ENCODE measurements around the gene CST3. TPM values are rescaled to one million over a fixed set of nuclear protein-coding genes. Genes with fewer than 3 reads are reported as not detected.
"Not testable (repeated sequence)": the region's sequence is repeated elsewhere in the genome, so short reads cannot be mapped to it uniquely, and the experiment has no call there.

CST3 gene
- total RNA-seq, 1 donor from 2014 or later = 1,106 TPM

- Histone ChIP-seq H3K27ac (peak overlapping the region; percentile 56), H3K9me3 (no peaks in the 10 kb centered on the region), H3K36me3 (no peaks in the 10 kb centered on the region), H3K4me3 (no peak overlapping the region), H3K4me1 (peaks cover 33% of the 10 kb centered on the region), H3K27me3 (no peaks in the 10 kb centered on the region)
- no peak for TF ChIP-seq POLR2AphosphoS5 (IDR thresholded peaks at IDR 0.05; ENCODE audit: insufficient read depth in 1 of 2, low read depth in 1 of 2)
- TF ChIP-seq POLR2A (IDR thresholded peaks at IDR 0.05) = no peak
- DNase-seq (ENCODE audit: extremely low spot score in 2 of 2) = peak in 1 of 2 donors; percentile 83
- intact Hi-C loops (cut with DNase I) = no loop called here
Measured at GRCh38 chr20:23625236-23625964, 12.4 kb downstream of the CST3 start.

- DNase-seq (ENCODE audit: extremely low spot score in 2 of 2) = no peak
- Histone ChIP-seq H3K36me3 (no peaks in the 10 kb centered on the region), H3K4me1 (peaks cover 33% of the 10 kb centered on the region), H3K4me3 (no peak overlapping the region), H3K9me3 (no peaks in the 10 kb centered on the region), H3K27me3 (no peaks in the 10 kb centered on the region), H3K27ac (peak overlapping the region; percentile 87)
- intact Hi-C loops (cut with DNase I) = loop anchor here (5.0 kb wide), 1 partner anchor 262 kb away; the partner anchor contains the start of gene GZF1
- TF ChIP-seq POLR2A (IDR thresholded peaks at IDR 0.05) = no peak
- TF ChIP-seq CTCF (IDR thresholded peaks at IDR 0.05) = no peak
- TF ChIP-seq POLR2AphosphoS5 (IDR thresholded peaks at IDR 0.05; ENCODE audit: insufficient read depth in 1 of 2, low read depth in 1 of 2) = no peak
Measured at GRCh38 chr20:23624324-23624691, 13.4 kb downstream of the CST3 start.

GRCh38 chr20:23623666-23624323 is 14.0 kb downstream of the CST3 start:
- H3K36me3 ChIP-seq = no peaks in the 10 kb centered on the region
- H3K27ac ChIP-seq = peak overlapping the region; percentile 87
- no peak for DNase-seq (ENCODE audit: extremely low spot score in 2 of 2)
- H3K27me3 ChIP-seq = no peaks in the 10 kb centered on the region
- H3K4me1 ChIP-seq = peaks cover 33% of the 10 kb centered on the region
- H3K4me3 ChIP-seq = no peak overlapping the region
- H3K9me3 ChIP-seq = no peaks in the 10 kb centered on the region
- intact Hi-C loops (cut with DNase I) = loop anchor here (5.0 kb wide), 1 partner anchor 261 kb away; the partner anchor contains the start of gene GZF1
- TF ChIP-seq CTCF (IDR thresholded peaks at IDR 0.05) = no peak
- no peak for TF ChIP-seq POLR2AphosphoS5 (IDR thresholded peaks at IDR 0.05; ENCODE audit: insufficient read depth in 1 of 2, low read depth in 1 of 2)
- TF ChIP-seq POLR2A (IDR thresholded peaks at IDR 0.05) = no peak

- TF ChIP-seq CTCF (IDR thresholded peaks at IDR 0.05) (no peak), POLR2AphosphoS5 (IDR thresholded peaks at IDR 0.05; ENCODE audit: insufficient read depth in 1 of 2, low read depth in 1 of 2) (peak; percentile 40 to 99)
- Histone ChIP-seq H3K9me3 (no peaks in the 10 kb centered on the region), H3K27ac (peak overlapping the region; percentile 87), H3K4me3 (peak overlapping the region; percentile 29 to 41), H3K36me3 (no peaks in the 10 kb centered on the region), H3K27me3 (no peaks in the 10 kb centered on the region), H3K4me1 (peaks cover 33% of the 10 kb centered on the region)
- peak in 1 of 2 donors; percentile 95 for DNase-seq (ENCODE audit: extremely low spot score in 2 of 2)
- intact Hi-C loops (cut with DNase I) = loop anchor here (5.0 kb wide), 1 partner anchor 261 kb away; the partner anchor contains the start of gene GZF1
Measured at GRCh38 chr20:23622839-23623343, 14.9 kb downstream of the CST3 start.

GRCh38 chr20:23622401-23622800 is 15.4 kb downstream of the CST3 start:
- peaks cover 33% of the 10 kb centered on the region for H3K4me1 ChIP-seq
- not testable (repeated sequence) for DNase-seq (ENCODE audit: extremely low spot score in 2 of 2); H3K9me3 ChIP-seq; H3K36me3 ChIP-seq; H3K27me3 ChIP-seq
- H3K27ac ChIP-seq = peak overlapping the region; percentile 87
- intact Hi-C loops (cut with DNase I) = loop anchor here (5.0 kb wide), 1 partner anchor 260 kb away; the partner anchor contains the start of gene GZF1
- H3K4me3 ChIP-seq = peak overlapping the region in 1 of 2 donors; percentile 41

GRCh38 chr20:23620670-23621386 is 16.9 kb downstream of the CST3 start:
- peaks cover 24% of the 10 kb centered on the region for H3K4me1 ChIP-seq
- DNase-seq (ENCODE audit: extremely low spot score in 2 of 2) = peak; percentile 67 to 82
- intact Hi-C loops (cut with DNase I) = loop anchor here (5.0 kb wide), 1 partner anchor 259 kb away; the partner anchor contains the start of gene GZF1
- not testable (repeated sequence) for H3K36me3 ChIP-seq, H3K27me3 ChIP-seq, H3K4me3 ChIP-seq, H3K9me3 ChIP-seq
- peak overlapping the region; percentile 87 for H3K27ac ChIP-seq

Data from vagina (tissue), 2 donors.